HL-60 (cell line): Measurements from ENCODE around the gene SERPINB11.

Experiments
- CTCF ChIP-seq: IDR thresholded peaks from one replicate; pipeline ENCODE4 v1.5.1; 2011; ENCODE audit warnings: low read length, control low read depth, inconsistent platforms; ENCODE audit not compliant: insufficient read depth
- REST ChIP-seq: IDR thresholded peaks from 2 replicates; pipeline ENCODE4 v1.6.1; 2012; ENCODE audit warnings: low read depth; ENCODE audit not compliant: insufficient replicate concordance

- TF ChIP-seq REST = no peak
- no peak for TF ChIP-seq CTCF
Measured at GRCh38 chr18:63763831-63764600, 61.3 kb downstream of the SERPINB11 start.
